HepG2 (cell line): ENCODE data around the gene SPIN1. TPM values are rescaled to one million over a fixed set of nuclear protein-coding genes. Genes with fewer than 3 reads are reported as not detected.

Experiments
- ASH2L ChIP-seq: fragments of 300-600, 200-600 bp; sonication (generic); IDR thresholded peaks from 2 replicates; pipeline ENCODE4 v1.7.0; 2017; ENCODE audit warnings: low read depth, mild to moderate bottlenecking, moderate library complexity, mixed read lengths, low read length; ENCODE audit not compliant: insufficient read length
- SAP130 ChIP-seq: IDR thresholded peaks from 2 replicates; pipeline ENCODE4 v1.6.1; 2016; ENCODE audit warnings: low read depth
- ZNF350 ChIP-seq: sonication (generic); formaldehyde crosslinking; IDR thresholded peaks from 2 replicates; pipeline ENCODE4 v1.4.0; 2020; ENCODE audit warnings: mild to moderate bottlenecking, low read depth, missing genetic modification reagents, borderline replicate concordance
- ZNF619 ChIP-seq: sonication (generic); formaldehyde crosslinking; IDR thresholded peaks from 2 replicates; pipeline ENCODE4 v1.4.0; 2020; ENCODE audit warnings: mild to moderate bottlenecking, missing genetic modification reagents
- polyA plus RNA-seq, 8 experiments: library from polyadenylated mRNA; depleted of rRNA in 3 of 8; stranded (reverse) in 7 of 8; unstranded in 1 of 8; fragments of >200 nt; fragmentation: Illumina TruSeq in 4 of 8; extraction: Trizol in 4 of 8; gene quantifications; 2 replicates each; pipeline versions ENCODE4 v1.2.1 to v1.2.3, GENCODE V29; 2011 to 2016; ENCODE audit warnings: low read depth in 4 of 8, missing spikeins in 1 of 8, mixed read lengths in 1 of 8; ENCODE audit not compliant: insufficient read depth in 1 of 8
- total RNA-seq, 5 experiments: library from RNA; depleted of rRNA; stranded (reverse); fragments of >200 nt; fragmentation: Illumina TruSeq; extraction: Trizol; gene quantifications; 2 replicates each; pipeline ENCODE4 v1.2.3, GENCODE V29; 2016; ENCODE audit warnings: low read depth in 1 of 5
- TF ChIP-seq, protein P1 (sequence below): sonication (generic); formaldehyde crosslinking; IDR thresholded peaks from 2 replicates; pipeline ENCODE4 v1.9.0; 2022; ENCODE audit warnings: missing genetic modification reagents, mild to moderate bottlenecking, borderline replicate concordance
- TF ChIP-seq, protein P2 (sequence below): sonication (generic); formaldehyde crosslinking; IDR thresholded peaks from 2 replicates; pipeline ENCODE4 v1.5.0; 2020; ENCODE audit warnings: mild to moderate bottlenecking, missing genetic modification reagents, borderline replicate concordance
- TF ChIP-seq, protein P3 (sequence below): sonication (generic); formaldehyde crosslinking; IDR thresholded peaks from 2 replicates; pipeline ENCODE4 v1.5.0; 2020; ENCODE audit warnings: missing genetic modification reagents

SPIN1 gene
- total and polyA plus RNA-seq, 2 of the 13 experiments (the other 11 are each of a cell fraction or from before 2014, with no cell fraction given) = 20.0 to 24.3 TPM

DNA sequence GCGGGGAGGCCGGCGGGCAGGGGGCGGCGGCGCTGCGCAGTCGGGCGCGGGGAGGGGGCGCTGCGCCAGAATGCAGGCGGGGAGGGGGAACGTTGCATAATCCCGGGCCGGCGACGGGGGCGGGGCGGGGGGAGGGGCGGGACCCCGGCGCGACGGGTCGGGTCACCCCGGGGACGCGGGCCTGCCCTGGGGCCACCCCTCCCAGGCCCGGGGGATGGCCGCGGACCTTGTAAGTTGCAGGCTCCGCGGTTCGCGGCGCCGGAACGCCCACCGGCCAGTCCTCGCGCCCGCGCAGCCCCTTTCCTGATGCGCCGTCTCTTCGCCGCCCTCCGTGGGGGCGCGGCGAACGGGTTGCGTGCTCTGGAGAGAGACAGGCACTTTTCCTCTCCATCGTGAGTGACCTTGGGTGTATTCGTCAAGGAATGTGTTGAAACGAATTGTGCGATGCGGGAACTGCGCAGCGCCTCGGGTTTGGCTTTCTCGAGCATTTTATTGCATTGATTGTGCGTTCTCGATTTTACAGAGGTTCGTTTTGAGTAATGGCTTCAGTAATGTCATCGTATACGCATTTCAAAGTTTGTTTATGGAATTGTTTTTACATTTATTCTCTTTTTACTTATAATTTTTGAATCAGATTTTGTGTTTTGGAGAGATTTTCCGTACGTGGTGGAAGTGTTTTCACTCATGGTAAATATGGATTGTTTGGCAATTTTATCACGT, 802 bp downstream of the SPIN1 start (continued):
- TF ChIP-seq ASH2L = peak; percentile 86
- TF ChIP-seq, protein P1, sequence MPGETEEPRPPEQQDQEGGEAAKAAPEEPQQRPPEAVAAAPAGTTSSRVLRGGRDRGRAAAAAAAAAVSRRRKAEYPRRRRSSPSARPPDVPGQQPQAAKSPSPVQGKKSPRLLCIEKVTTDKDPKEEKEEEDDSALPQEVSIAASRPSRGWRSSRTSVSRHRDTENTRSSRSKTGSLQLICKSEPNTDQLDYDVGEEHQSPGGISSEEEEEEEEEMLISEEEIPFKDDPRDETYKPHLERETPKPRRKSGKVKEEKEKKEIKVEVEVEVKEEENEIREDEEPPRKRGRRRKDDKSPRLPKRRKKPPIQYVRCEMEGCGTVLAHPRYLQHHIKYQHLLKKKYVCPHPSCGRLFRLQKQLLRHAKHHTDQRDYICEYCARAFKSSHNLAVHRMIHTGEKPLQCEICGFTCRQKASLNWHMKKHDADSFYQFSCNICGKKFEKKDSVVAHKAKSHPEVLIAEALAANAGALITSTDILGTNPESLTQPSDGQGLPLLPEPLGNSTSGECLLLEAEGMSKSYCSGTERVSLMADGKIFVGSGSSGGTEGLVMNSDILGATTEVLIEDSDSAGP (CRISPR knock-in tag) = peak; percentile 40; the same call in 1 of the 2 replicates
- TF ChIP-seq SAP130 (CRISPR knock-in tag) = peak; percentile 56
- TF ChIP-seq, protein P2, sequence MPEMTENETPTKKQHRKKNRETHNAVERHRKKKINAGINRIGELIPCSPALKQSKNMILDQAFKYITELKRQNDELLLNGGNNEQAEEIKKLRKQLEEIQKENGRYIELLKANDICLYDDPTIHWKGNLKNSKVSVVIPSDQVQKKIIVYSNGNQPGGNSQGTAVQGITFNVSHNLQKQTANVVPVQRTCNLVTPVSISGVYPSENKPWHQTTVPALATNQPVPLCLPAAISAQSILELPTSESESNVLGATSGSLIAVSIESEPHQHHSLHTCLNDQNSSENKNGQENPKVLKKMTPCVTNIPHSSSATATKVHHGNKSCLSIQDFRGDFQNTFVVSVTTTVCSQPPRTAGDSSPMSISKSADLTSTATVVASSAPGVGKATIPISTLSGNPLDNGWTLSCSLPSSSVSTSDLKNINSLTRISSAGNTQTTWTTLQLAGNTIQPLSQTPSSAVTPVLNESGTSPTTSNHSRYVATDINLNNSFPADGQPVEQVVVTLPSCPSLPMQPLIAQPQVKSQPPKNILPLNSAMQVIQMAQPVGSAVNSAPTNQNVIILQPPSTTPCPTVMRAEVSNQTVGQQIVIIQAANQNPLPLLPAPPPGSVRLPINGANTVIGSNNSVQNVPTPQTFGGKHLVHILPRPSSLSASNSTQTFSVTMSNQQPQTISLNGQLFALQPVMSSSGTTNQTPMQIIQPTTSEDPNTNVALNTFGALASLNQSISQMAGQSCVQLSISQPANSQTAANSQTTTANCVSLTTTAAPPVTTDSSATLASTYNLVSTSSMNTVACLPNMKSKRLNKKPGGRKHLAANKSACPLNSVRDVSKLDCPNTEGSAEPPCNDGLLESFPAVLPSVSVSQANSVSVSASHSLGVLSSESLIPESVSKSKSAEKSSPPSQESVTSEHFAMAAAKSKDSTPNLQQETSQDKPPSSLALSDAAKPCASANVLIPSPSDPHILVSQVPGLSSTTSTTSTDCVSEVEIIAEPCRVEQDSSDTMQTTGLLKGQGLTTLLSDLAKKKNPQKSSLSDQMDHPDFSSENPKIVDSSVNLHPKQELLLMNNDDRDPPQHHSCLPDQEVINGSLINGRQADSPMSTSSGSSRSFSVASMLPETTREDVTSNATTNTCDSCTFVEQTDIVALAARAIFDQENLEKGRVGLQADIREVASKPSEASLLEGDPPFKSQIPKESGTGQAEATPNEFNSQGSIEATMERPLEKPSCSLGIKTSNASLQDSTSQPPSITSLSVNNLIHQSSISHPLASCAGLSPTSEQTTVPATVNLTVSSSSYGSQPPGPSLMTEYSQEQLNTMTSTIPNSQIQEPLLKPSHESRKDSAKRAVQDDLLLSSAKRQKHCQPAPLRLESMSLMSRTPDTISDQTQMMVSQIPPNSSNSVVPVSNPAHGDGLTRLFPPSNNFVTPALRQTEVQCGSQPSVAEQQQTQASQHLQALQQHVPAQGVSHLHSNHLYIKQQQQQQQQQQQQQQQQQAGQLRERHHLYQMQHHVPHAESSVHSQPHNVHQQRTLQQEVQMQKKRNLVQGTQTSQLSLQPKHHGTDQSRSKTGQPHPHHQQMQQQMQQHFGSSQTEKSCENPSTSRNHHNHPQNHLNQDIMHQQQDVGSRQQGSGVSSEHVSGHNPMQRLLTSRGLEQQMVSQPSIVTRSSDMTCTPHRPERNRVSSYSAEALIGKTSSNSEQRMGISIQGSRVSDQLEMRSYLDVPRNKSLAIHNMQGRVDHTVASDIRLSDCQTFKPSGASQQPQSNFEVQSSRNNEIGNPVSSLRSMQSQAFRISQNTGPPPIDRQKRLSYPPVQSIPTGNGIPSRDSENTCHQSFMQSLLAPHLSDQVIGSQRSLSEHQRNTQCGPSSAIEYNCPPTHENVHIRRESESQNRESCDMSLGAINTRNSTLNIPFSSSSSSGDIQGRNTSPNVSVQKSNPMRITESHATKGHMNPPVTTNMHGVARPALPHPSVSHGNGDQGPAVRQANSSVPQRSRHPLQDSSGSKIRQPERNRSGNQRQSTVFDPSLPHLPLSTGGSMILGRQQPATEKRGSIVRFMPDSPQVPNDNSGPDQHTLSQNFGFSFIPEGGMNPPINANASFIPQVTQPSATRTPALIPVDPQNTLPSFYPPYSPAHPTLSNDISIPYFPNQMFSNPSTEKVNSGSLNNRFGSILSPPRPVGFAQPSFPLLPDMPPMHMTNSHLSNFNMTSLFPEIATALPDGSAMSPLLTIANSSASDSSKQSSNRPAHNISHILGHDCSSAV (CRISPR knock-in tag) = no peak
- TF ChIP-seq, protein P3, sequence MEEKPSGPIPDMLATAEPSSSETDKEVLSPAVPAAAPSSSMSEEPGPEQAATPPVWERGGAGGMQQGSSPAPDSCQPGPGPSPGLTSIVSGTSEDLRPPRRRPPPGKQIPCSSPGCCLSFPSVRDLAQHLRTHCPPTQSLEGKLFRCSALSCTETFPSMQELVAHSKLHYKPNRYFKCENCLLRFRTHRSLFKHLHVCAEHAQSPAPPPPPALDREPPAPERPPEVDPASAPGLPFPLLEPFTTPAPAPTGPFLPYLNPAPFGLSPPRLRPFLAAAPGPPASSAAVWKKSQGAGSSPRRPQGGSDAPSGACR = no peak
- TF ChIP-seq ZNF619 = no peak
- TF ChIP-seq ZNF350 (CRISPR knock-in tag) = no peak
- TF ChIP-seq, all 625 proteins: peak for 73
